ENCODE data around the gene CRHR2.

DNA sequence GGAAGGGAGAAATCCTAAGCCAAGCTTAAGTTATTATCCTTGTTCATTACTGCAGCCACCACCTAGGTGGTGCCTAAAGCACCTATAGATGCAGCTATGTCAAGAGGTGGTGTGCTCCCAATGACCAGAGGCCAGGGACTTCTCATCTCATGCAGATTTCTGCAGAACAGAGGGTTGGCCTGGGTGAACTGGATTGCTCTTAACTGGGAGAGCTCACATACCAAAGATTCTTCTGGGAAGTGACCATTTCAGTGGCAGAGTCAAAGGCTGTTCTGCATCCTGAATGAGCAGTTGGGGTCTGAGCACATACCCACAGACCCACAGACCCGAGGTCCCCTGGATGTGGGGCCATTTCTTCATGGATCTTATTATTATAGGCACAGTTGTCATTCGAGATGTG is 2.1 kb upstream of the CRHR2 start:
- TF ChIP-seq POLR2A (IDR thresholded peaks at IDR 0.05) = no peak
- TF ChIP-seq CTCF (IDR thresholded peaks at IDR 0.05) = no peak
- no peak for TF ChIP-seq EP300 (IDR thresholded peaks at IDR 0.05)
- TF ChIP-seq POLR2AphosphoS5 (IDR thresholded peaks at IDR 0.05) = no peak
